Nephron progenitor cell (in vitro differentiated cells): ENCODE data around the gene IVD.

Experiments used
- DNase-seq: peaks from one replicate; pipeline ENCODE4 v3.0.0; 2021
- H3K27ac Mint-ChIP-seq: 2 replicates; pipeline ENCODE4 v1.8.0; 2021; ENCODE audit warnings: mild to moderate bottlenecking, moderate library complexity, mixed read lengths
- H3K27me3 Mint-ChIP-seq: 2 replicates; pipeline ENCODE4 v1.8.0; 2021; ENCODE audit warnings: mild to moderate bottlenecking, low read depth, mixed read lengths; ENCODE audit not compliant: poor library complexity
- H3K36me3 Mint-ChIP-seq: 2 replicates; pipeline ENCODE4 v1.8.0; 2021; ENCODE audit warnings: low read depth, mixed read lengths
- H3K4me1 Mint-ChIP-seq: 2 replicates; pipeline ENCODE4 v1.8.0; 2021; ENCODE audit warnings: mixed read lengths
- H3K4me3 Mint-ChIP-seq: 2 replicates; pipeline ENCODE4 v1.8.0; 2021; ENCODE audit warnings: mild to moderate bottlenecking, moderate library complexity, mixed read lengths
- H3K9me3 Mint-ChIP-seq: 2 replicates; pipeline ENCODE4 v1.8.0; 2021; ENCODE audit warnings: mild to moderate bottlenecking, moderate library complexity, mixed read lengths
- CTCF ChIP-seq: fragments of 200-600 bp; sonication (generic); IDR thresholded peaks from 2 replicates; pipeline ENCODE4 v1.5.0; 2021; ENCODE audit warnings: antibody characterized with exemption

The IVD gene

DNA sequence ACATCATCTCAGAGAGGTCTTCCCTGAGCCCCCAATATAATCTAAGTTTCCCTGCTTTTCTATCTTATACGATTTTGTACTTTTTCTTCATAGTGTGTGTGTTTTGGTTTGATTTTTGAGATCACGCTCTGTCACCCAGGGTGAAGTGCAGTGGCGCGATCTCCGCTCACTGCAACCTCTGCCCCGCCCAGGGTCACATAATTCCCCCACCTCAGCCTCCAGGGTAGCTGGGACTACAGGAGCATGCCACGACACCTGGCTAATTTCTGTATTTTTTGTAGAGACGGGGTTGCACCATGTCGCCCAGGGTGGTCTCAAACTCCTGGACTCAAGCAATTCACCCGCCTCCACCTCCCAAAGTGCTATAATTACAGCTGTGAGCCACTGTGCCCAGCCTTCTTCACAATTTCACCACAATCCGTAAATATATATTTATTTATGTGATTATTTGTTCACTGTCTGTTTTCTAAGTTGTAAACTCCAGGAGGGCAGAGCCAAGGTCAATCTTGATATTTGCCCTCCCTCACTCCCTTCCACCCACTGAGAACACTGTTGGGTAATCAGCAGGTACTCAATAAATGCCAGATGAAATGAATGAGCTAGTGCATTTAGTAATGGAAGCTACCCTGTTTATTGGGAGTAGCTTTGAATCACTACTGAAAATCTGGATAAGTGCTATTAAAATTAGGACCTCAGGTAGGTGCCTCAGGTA is 23.6 kb upstream of the IVD start:
- Mint-ChIP-seq H3K27ac (no peak overlapping the region), H3K9me3 (no peaks in the 10 kb centered on the region), H3K27me3 (peaks cover 7% of the 10 kb centered on the region), H3K4me3 (no peak overlapping the region), H3K4me1 (peaks cover 37% of the 10 kb centered on the region), H3K36me3 (peaks cover 33% of the 10 kb centered on the region)
- TF ChIP-seq CTCF, result no peak
- no peak for DNase-seq

- peak; percentile 91 for DNase-seq
- Mint-ChIP-seq H3K27ac (peak within 1 kb of the TSS; percentile 95), H3K4me3 (peak within 1 kb of the TSS; percentile 99), H3K4me1 (peaks cover 37% of the 10 kb centered on the region), H3K36me3 (peaks cover 42% of the 10 kb centered on the region), H3K27me3 (peaks cover 7% of the 10 kb centered on the region), H3K9me3 (no peaks in the 10 kb centered on the region)
- TF ChIP-seq CTCF, result no peak
Measured at GRCh38 chr15:40382580-40383456, 22.8 kb upstream of the IVD start, which contains the start of gene KNSTRN. KNSTRN (plus strand) TSS chr15:40382721; CDS start chr15:40382836, 115 bp downstream.

GRCh38 chr15:40386480-40386879 is 19.1 kb upstream of the IVD start:
- peaks cover 32% of the 10 kb centered on the region for H3K4me1 Mint-ChIP-seq
- no peaks in the 10 kb centered on the region for H3K27me3 Mint-ChIP-seq
- no peak overlapping the region for H3K4me3 Mint-ChIP-seq
- no peaks in the 10 kb centered on the region for H3K9me3 Mint-ChIP-seq
- H3K36me3 Mint-ChIP-seq, result peaks cover 75% of the 10 kb centered on the region
- H3K27ac Mint-ChIP-seq, result no peak overlapping the region
- no peak for TF ChIP-seq CTCF
- no peak for DNase-seq

DNA sequence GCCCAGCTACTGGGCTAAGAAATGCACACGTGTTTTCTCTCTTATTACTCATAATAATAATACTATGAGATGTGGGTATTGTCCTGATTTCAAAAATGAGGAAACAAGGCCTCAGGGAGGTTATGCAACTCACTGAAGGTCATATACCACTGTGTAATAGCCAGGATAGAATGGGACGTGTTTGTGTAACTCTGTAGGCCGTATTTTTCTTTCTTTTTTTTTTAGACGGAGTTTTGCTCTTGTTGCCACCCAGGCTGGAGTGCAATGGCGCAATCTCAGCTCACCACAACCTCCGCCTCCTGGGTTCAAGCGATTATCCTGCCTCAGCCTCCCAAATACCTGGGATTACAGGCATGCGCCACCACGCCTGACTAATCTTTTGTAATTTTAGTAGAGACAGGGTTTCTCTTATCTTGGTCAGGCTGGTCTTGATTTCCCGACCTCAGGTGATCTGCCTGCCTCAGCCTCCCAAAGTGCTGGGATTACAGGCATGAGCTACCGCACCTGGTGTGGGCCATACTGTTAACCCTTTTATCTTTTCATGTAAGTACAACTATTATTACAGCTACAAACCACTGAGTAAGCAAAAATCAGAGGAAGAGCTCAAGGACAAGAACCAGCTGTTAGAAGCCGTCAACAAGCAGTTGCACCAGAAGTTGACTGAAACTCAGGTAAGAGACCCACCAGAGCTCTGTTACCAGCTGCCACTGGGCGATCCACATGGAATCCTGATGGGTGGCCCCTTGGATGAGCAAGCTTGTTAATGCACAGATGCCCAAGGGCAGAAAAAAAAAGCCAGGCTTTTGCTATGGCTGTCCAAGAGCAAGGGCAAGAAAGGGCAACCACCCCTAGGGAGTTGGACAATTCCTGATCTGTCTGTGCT is 16.4 kb upstream of the IVD start:
- Mint-ChIP-seq H3K4me3 (no peak overlapping the region), H3K27me3 (no peaks in the 10 kb centered on the region), H3K4me1 (peaks cover 13% of the 10 kb centered on the region), H3K27ac (no peak overlapping the region), H3K36me3 (peaks cover 93% of the 10 kb centered on the region), H3K9me3 (no peaks in the 10 kb centered on the region)
- no peak for DNase-seq
- no peak for TF ChIP-seq CTCF

DNA sequence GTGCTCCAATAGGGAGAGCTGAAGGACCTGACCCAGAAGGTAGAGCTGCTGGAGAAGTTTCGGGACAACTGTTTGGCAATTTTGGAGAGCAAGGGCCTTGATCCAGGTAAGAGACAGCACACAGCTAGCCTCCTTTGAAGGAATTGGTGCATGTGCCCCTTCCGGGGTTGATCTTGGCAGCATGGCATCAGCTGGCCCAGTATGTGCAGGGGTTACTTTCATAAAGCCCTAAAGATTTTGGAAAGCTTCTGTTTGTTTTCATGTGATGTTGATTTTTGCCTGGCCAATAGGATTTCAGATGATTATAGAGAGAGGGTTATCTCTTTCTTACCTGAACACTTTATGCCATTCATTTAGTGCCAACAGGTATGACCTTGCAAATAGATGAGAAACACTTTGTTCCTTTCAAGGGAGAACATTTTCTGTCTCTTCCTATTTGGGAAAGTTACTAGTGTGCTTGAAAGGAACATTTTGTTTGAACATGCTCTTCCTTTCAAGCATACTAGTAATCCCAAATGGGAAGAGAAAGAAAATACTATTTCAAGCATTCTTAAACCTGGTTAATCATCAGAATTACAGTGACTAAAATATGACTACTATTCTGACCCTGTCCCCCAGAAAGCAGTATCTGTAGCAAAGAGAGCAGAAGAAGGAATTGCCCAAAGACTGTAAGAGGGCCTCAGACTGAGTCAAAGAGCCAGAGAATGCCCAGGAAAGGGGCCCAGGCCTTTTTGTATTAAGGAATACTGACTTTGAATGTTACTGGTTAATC is 15.6 kb upstream of the IVD start:
- DNase-seq, result no peak
- Mint-ChIP-seq H3K27ac (no peak overlapping the region), H3K27me3 (no peaks in the 10 kb centered on the region), H3K9me3 (no peaks in the 10 kb centered on the region), H3K36me3 (peaks cover 86% of the 10 kb centered on the region), H3K4me1 (peaks cover 5% of the 10 kb centered on the region), H3K4me3 (no peak overlapping the region)
- no peak for TF ChIP-seq CTCF
